ENCODE results near the gene RNFT2.

GRCh38 chr12:116818948-116819832 is 81.1 kb downstream of the RNFT2 start:
- TF ChIP-seq CTCF (IDR thresholded peaks at IDR 0.05): no peak
- no peak for TF ChIP-seq POLR2A (IDR thresholded peaks at IDR 0.05)

Measured in lower leg skin (tissue), 3 donors.